ENCODE data around the gene RAB1A.
"Not testable (repeated sequence)": the region's sequence is repeated elsewhere in the genome, so short reads cannot be mapped to it uniquely, and the experiment has no call there.

Gene RAB1A

GRCh38 chr2:65134158-65134557 is 4.3 kb upstream of the RAB1A start:
- TF ChIP-seq, protein P1, sequence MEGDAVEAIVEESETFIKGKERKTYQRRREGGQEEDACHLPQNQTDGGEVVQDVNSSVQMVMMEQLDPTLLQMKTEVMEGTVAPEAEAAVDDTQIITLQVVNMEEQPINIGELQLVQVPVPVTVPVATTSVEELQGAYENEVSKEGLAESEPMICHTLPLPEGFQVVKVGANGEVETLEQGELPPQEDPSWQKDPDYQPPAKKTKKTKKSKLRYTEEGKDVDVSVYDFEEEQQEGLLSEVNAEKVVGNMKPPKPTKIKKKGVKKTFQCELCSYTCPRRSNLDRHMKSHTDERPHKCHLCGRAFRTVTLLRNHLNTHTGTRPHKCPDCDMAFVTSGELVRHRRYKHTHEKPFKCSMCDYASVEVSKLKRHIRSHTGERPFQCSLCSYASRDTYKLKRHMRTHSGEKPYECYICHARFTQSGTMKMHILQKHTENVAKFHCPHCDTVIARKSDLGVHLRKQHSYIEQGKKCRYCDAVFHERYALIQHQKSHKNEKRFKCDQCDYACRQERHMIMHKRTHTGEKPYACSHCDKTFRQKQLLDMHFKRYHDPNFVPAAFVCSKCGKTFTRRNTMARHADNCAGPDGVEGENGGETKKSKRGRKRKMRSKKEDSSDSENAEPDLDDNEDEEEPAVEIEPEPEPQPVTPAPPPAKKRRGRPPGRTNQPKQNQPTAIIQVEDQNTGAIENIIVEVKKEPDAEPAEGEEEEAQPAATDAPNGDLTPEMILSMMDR (conservative IDR thresholded peaks at IDR 0.05; ENCODE audit: control insufficient read depth, insufficient read depth, low read depth, low read length): no peak
- DNase-seq (ENCODE audit: low read depth): no peak
- no peak overlapping the region for H3K4me3 ChIP-seq (ENCODE audit: control insufficient read depth, low read depth, low read length)

GRCh38 chr2:65133626-65134025 is 3.7 kb upstream of the RAB1A start:
- no peak overlapping the region for H3K4me3 ChIP-seq (ENCODE audit: control insufficient read depth, low read depth, low read length)
- TF ChIP-seq, protein P1 (conservative IDR thresholded peaks at IDR 0.05; ENCODE audit: control insufficient read depth, insufficient read depth, low read depth, low read length): no peak
- DNase-seq (ENCODE audit: low read depth): no peak

DNA sequence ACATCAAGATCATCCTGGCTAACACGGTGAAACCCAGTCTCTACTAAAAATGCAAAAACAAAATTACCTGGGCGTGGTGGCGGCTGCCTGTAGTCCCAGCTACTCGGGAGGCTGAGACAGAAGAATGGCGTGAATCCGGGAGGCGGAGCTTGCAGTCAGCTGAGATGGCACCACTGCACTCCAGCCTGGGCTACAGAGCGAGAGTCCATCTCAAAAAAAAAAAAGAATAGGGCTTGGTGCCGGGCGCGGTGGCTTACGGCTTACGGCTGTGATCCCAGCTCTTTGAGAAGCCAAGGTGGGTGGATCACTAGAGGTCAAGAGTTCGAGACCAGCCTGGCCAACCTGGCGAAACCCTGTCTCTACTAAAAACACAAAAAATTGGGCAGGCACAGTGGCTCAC is 3.0 kb upstream of the RAB1A start:
- H3K4me3 ChIP-seq (ENCODE audit: control insufficient read depth, low read depth, low read length); DNase-seq (ENCODE audit: low read depth): not testable (repeated sequence)

DNA sequence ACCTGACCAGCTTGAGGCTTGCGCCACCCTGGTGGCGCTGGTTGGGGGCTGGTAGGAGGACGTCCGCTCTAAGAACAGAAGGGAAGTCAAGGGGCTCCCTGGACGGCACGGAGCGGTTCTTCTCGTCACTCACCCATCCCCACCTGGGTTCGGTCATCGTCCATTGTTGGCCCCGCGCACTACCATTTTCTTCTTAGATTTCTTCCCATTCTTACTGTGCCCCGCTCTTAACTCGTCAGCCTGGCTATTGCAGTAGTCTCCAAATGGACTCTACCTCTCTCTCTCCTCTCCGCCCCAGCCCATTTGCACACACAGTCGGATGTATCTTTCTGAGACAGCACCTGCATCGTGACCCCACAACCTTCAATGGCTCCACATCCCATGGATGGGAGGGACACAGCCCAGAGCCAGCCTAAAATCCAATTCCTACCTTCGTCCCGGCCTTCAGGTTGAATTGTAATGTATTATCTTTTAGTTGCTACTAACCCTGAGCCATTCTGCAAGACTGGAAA is 814 bp upstream of the RAB1A start:
- DNase-seq (ENCODE audit: low read depth): no peak
- TF ChIP-seq, protein P1 (conservative IDR thresholded peaks at IDR 0.05; ENCODE audit: control insufficient read depth, insufficient read depth, low read depth, low read length): no peak
- peak overlapping the region; percentile 69 for H3K4me3 ChIP-seq (ENCODE audit: control insufficient read depth, low read depth, low read length)

GRCh38 chr2:65129286-65129825 is 550 bp downstream of the RAB1A start:
- DNase-seq (ENCODE audit: low read depth): no peak
- H3K4me3 ChIP-seq (ENCODE audit: control insufficient read depth, low read depth, low read length): peak overlapping the region; percentile 100
- TF ChIP-seq, protein P1 (conservative IDR thresholded peaks at IDR 0.05; ENCODE audit: control insufficient read depth, insufficient read depth, low read depth, low read length): no peak

DNA sequence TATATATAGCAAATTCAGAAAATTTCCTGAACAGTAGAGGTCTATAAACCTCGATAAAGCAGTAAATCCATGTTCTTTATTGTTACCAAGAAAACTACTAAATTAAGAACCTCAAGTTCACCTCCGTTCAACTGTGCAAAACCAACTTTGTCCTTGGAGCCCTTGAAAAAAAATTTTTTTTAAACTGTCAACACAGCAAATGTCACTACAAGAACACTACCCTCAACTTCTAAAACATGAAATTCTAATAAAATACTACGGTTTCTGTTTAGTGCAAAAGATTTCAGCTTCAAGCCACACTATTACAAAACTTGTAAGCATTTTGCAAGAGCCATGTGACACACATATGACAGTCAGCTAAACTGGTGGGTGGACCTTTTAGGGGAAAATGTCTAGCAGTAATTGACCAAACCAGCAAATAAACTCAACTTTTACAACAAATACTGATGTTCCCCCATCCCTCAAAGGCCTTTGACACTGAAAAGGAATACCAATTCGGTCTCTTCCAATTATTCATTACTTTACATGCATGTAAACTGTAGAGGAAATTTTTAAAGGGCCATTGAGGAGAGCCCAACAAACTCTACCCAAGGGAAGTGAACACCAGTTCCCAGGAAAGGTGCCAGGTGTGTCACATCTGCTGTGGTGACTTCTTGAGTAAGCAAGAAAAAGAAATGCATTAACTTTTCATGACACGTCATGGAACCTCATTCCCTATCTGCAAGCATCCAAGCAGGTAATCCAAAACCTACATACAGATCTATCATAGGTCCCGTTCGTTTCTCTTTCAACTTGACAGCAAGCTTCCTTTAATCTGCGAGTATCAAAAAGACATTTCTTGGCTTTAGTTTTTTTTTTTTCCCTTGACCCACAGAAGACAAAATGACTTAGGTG is 1.4 kb downstream of the RAB1A start:
- H3K4me3 ChIP-seq (ENCODE audit: control insufficient read depth, low read depth, low read length): peak overlapping the region; percentile 100
- TF ChIP-seq, protein P1 (conservative IDR thresholded peaks at IDR 0.05; ENCODE audit: control insufficient read depth, insufficient read depth, low read depth, low read length): no peak
- DNase-seq (ENCODE audit: low read depth): peak; percentile 67

GRCh38 chr2:65125457-65125856 is 4.4 kb downstream of the RAB1A start:
- H3K4me3 ChIP-seq (ENCODE audit: control insufficient read depth, low read depth, low read length): not testable (repeated sequence)
- DNase-seq (ENCODE audit: low read depth): peak; percentile 70
